SK-N-SH (cell line): ENCODE data around the gene PALM2AKAP2.

Experiments used
- CHD2 ChIP-seq: fragments of 150-350 bp; IDR thresholded peaks from 2 replicates; pipeline ENCODE4 v1.6.1; 2018; ENCODE audit warnings: low read length; ENCODE audit not compliant: partially characterized antibody
- CTCF ChIP-seq: fragments of 200-600 bp; sonication (generic); IDR thresholded peaks from 2 replicates; pipeline ENCODE4 v1.6.1; 2017; ENCODE audit warnings: antibody characterized with exemption, mild to moderate bottlenecking, moderate library complexity
- EP300 ChIP-seq, 2 experiments: IDR thresholded peaks; 2 replicates each; pipeline versions ENCODE4 v1.4.0 to v1.6.1; 2012; ENCODE audit warnings: borderline replicate concordance in 1 of 2, low read depth in 1 of 2, low read length in 1 of 2
- EZH2phosphoT487 ChIP-seq: fragments of 200-600 bp; sonication (generic); IDR thresholded peaks from 2 replicates; pipeline ENCODE4 v1.6.1; 2017; ENCODE audit warnings: low read depth, mixed run types, mild to moderate bottlenecking, antibody characterized with exemption, moderate library complexity, borderline replicate concordance
- JUND ChIP-seq: IDR thresholded peaks from 2 replicates; pipeline ENCODE4 v1.4.0; 2012
- MXI1 ChIP-seq: IDR thresholded peaks from 2 replicates; pipeline ENCODE4 v1.6.1; 2012; ENCODE audit warnings: mild to moderate bottlenecking, low read depth, low read length, improper control_type of control experiment
- NRF1 ChIP-seq: IDR thresholded peaks from 2 replicates; pipeline ENCODE4 v1.6.1; 2012; ENCODE audit warnings: low read depth, mild to moderate bottlenecking, low read length
- POLR2AphosphoS5 ChIP-seq: IDR thresholded peaks from 2 replicates; pipeline ENCODE4 v1.6.1; 2012; ENCODE audit warnings: low read depth, low read length
- SIN3A ChIP-seq: IDR thresholded peaks from 2 replicates; pipeline ENCODE4 v1.6.1; 2012; ENCODE audit warnings: low read depth, mild to moderate bottlenecking, low read length, moderate library complexity, borderline replicate concordance
- SMC3 ChIP-seq: IDR thresholded peaks from 2 replicates; pipeline ENCODE4 v1.6.1; 2012; ENCODE audit warnings: low read depth, low read length, improper control_type of control experiment
- TAF1 ChIP-seq: IDR thresholded peaks from 2 replicates; pipeline ENCODE4 v1.6.1; 2012; ENCODE audit warnings: low read depth, mild to moderate bottlenecking, low read length, moderate library complexity, borderline replicate concordance
- YY1 ChIP-seq: IDR thresholded peaks from 2 replicates; pipeline ENCODE4 v1.4.0; 2012; ENCODE audit warnings: low read depth, mild to moderate bottlenecking
- TF ChIP-seq, protein P1 (sequence below): fragments of 150-350 bp; IDR thresholded peaks from 2 replicates; pipeline ENCODE4 v1.6.1; 2016; ENCODE audit warnings: mild to moderate bottlenecking, low read depth, low read length

- TF ChIP-seq YY1 (no peak), CTCF (no peak), EZH2phosphoT487 (no peak), POLR2AphosphoS5 (no peak), SIN3A (no peak), MXI1 (no peak), SMC3 (no peak), EP300 (IDR thresholded peaks at IDR 0.05; ENCODE audit: borderline replicate concordance in 1 of 2, low read depth in 1 of 2, low read length in 1 of 2) (no peak), JUND (no peak), CHD2 (no peak), TAF1 (no peak), NRF1 (no peak)
- TF ChIP-seq, protein P1, sequence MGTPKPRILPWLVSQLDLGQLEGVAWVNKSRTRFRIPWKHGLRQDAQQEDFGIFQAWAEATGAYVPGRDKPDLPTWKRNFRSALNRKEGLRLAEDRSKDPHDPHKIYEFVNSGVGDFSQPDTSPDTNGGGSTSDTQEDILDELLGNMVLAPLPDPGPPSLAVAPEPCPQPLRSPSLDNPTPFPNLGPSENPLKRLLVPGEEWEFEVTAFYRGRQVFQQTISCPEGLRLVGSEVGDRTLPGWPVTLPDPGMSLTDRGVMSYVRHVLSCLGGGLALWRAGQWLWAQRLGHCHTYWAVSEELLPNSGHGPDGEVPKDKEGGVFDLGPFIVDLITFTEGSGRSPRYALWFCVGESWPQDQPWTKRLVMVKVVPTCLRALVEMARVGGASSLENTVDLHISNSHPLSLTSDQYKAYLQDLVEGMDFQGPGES, result no peak
These were observed 16.1 kb downstream of the PALM2AKAP2 start for GRCh38 chr9:109796078-109796477.
